Lower leg skin (tissue), 3 donors: ENCODE measurements around the gene SNX12.

Experiments used
- CTCF ChIP-seq, 3 donors: fragments of 450-650 bp; IDR thresholded peaks; one replicate each; pipeline ENCODE4 v1.5.1; 2016; ENCODE audit warnings: antibody characterized with exemption in 3 of 3, mild to moderate bottlenecking in 3 of 3, moderate library complexity in 2 of 3
- POLR2A ChIP-seq, 2 donors: fragments of 450-650 bp; IDR thresholded peaks; one replicate each; pipeline ENCODE4 v1.6.1; 2016 to 2017; ENCODE audit warnings: antibody characterized with exemption in 2 of 2, mild to moderate bottlenecking in 1 of 2, moderate library complexity in 1 of 2

DNA sequence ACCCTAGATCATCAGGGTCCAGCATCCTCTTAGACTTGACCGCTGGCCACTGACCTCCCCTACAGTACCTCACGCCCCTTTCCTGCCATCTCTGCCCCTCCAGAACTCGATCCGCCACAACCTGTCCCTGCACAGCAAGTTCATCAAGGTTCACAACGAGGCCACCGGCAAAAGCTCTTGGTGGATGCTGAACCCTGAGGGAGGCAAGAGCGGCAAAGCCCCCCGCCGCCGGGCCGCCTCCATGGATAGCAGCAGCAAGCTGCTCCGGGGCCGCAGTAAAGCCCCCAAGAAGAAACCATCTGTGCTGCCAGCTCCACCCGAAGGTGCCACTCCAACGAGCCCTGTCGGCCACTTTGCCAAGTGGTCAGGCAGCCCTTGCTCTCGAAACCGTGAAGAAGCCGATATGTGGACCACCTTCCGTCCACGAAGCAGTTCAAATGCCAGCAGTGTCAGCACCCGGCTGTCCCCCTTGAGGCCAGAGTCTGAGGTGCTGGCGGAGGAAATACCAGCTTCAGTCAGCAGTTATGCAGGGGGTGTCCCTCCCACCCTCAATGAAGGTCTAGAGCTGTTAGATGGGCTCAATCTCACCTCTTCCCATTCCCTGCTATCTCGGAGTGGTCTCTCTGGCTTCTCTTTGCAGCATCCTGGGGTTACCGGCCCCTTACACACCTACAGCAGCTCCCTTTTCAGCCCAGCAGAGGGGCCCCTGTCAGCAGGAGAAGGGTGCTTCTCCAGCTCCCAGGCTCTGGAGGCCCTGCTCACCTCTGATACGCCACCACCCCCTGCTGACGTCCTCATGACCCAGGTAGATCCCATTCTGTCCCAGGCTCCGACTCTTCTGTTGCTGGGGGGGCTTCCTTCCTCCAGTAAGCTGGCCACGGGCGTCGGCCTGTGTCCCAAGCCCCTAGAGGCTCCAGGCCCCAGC lies 32.7 kb upstream of the SNX12 start:
- no peak for TF ChIP-seq CTCF (IDR thresholded peaks at IDR 0.05)
- no peak for TF ChIP-seq POLR2A (IDR thresholded peaks at IDR 0.05)
